HepG2 (cell line): ENCODE measurements around the gene RBM12. TPM values are rescaled to one million over a fixed set of nuclear protein-coding genes. Genes with fewer than 3 reads are reported as not detected.

Source experiments
- ATAC-seq: fragments of 200-7000 bp; cut with Tn5 transposase; 3 replicates; pipeline ENCODE4 v1.9.1; 2020; ENCODE audit warnings: mild to moderate bottlenecking, moderate library complexity
- BruUV-seq: library from RNA; stranded (reverse); fragments of 400-500 nt; replicated peaks from 2 replicates; lab custom pipeline; 2021; lab: Mats Ljungman, UMichigan
- CTCF ChIA-PET: fragments of 300-600 bp; formaldehyde crosslinking; extraction: SDS; loops from one replicate; lab custom pipeline; 2021; ENCODE audit warnings: low total read pairs, inconsistent platforms, low intra/inter-chr PET ratio; lab: Yijun Ruan, JAX
- POLR2A ChIA-PET: fragments of 350-600 bp; sonication (Branson Sonifier 250); formaldehyde crosslinking; loops from one replicate; lab custom pipeline; 2020; ENCODE audit warnings: antibody characterized with exemption, inconsistent platforms; lab: Yijun Ruan, JAX
- DNase-seq: peaks from one replicate; pipeline ENCODE4 v3.0.0-alpha.2; 2015; ENCODE audit warnings: low spot score
- FAIRE-seq: peaks from 3 replicates; lab custom pipeline; 2011; peaks lifted over from hg19 to GRCh38; lab: Jason Lieb, UNC
- H2AFZ ChIP-seq: one replicate; pipeline ENCODE4 v1.6.1; 2011; ENCODE audit warnings: low read length, inconsistent platforms
- H3K27ac ChIP-seq: fragments of 300-600 bp; 3 replicates; pipeline ENCODE4 v1.8.0; 2011; ENCODE audit warnings: mixed run types, mild to moderate bottlenecking, mixed read lengths, low read length, inconsistent platforms; ENCODE audit not compliant: insufficient read depth; ENCODE audit errors: extremely low read length
- H3K27me3 ChIP-seq, 2 experiments: fragments of 200-600 bp in 1 of 2; 2 replicates in 1 of 2; 3 replicates in 1 of 2; pipeline versions ENCODE4 v1.6.0 to v1.8.0; 2011; ENCODE audit warnings: low read length in 2 of 2, mild to moderate bottlenecking in 2 of 2, moderate library complexity in 2 of 2, inconsistent platforms in 1 of 2; ENCODE audit not compliant: insufficient read depth in 2 of 2, control insufficient read depth in 1 of 2
- H3K36me3 ChIP-seq, 2 experiments: fragments of 200-600 bp in 1 of 2; replicated peaks in 1 of 2; 2 replicates in 1 of 2; 3 replicates in 1 of 2; pipeline versions ENCODE4 v1.5.1 to v1.8.0; 2011; ENCODE audit warnings: low read length in 2 of 2, inconsistent platforms in 1 of 2; ENCODE audit not compliant: insufficient read depth in 2 of 2, control insufficient read depth in 1 of 2
- H3K4me1 ChIP-seq: 2 replicates; pipeline ENCODE4 v1.5.1; 2012; ENCODE audit warnings: low read length, inconsistent platforms; ENCODE audit not compliant: insufficient read depth
- H3K4me2 ChIP-seq: 2 replicates; pipeline ENCODE4 v1.6.0; 2011; ENCODE audit warnings: low read depth, low read length, inconsistent platforms
- H3K4me3 ChIP-seq, 3 experiments: fragments of 200-600 bp in 1 of 3; sonication (generic), shearing (Covaris generic) in 1 of 3; replicated peaks in 1 of 3; 2 replicates each; pipeline ENCODE4 v1.5.1; 2011 to 2016; ENCODE audit warnings: low read length in 3 of 3, inconsistent platforms in 2 of 3, low read depth in 2 of 3, mild to moderate bottlenecking in 2 of 3, control low read depth in 1 of 3, mixed read lengths in 1 of 3; ENCODE audit not compliant: insufficient read depth in 1 of 3
- H3K79me2 ChIP-seq: one replicate; pipeline ENCODE4 v1.6.1; 2011; ENCODE audit warnings: low read length, inconsistent platforms; ENCODE audit not compliant: insufficient read depth
- H3K9ac ChIP-seq: 2 replicates; pipeline ENCODE4 v1.6.0; 2011; ENCODE audit warnings: mild to moderate bottlenecking, low read depth, low read length, inconsistent platforms; ENCODE audit not compliant: insufficient read depth
- H3K9me3 ChIP-seq: 2 replicates; pipeline ENCODE4 v1.5.1; 2012; ENCODE audit warnings: mild to moderate bottlenecking, low read length
- H4K20me1 ChIP-seq: 2 replicates; pipeline ENCODE4 v1.6.0; 2011; ENCODE audit warnings: inconsistent platforms, mild to moderate bottlenecking, low read length, moderate library complexity; ENCODE audit not compliant: insufficient read depth
- ARID3A ChIP-seq: IDR thresholded peaks from 2 replicates; pipeline ENCODE4 v1.6.1; 2012; ENCODE audit warnings: low read depth, low read length, improper control_type of control experiment
- ARNT2 ChIP-seq: sonication (generic); formaldehyde crosslinking; IDR thresholded peaks from 2 replicates; pipeline ENCODE4 v1.8.0; 2022; ENCODE audit warnings: mild to moderate bottlenecking, low read depth, missing genetic modification reagents, moderate library complexity
- CREB1 ChIP-seq, 2 experiments: fragments of 450-650 bp in 1 of 2; IDR thresholded peaks; 2 replicates each; pipeline ENCODE4 v1.6.1; 2016 to 2017; ENCODE audit warnings: control low read depth in 1 of 2, mild to moderate bottlenecking in 1 of 2, missing compliant biosample characterization in 1 of 2, missing genetic modification characterization in 1 of 2
- ELF4 ChIP-seq: sonication (generic); formaldehyde crosslinking; IDR thresholded peaks from 2 replicates; pipeline ENCODE4 v1.5.0; 2020; ENCODE audit warnings: missing genetic modification reagents, mild to moderate bottlenecking, moderate library complexity, borderline replicate concordance
- FOXJ3 ChIP-seq: sonication (generic); formaldehyde crosslinking; IDR thresholded peaks from 2 replicates; pipeline ENCODE4 v1.4.0; 2020; ENCODE audit warnings: missing genetic modification reagents, mild to moderate bottlenecking, borderline replicate concordance
- GMEB1 ChIP-seq: sonication (generic); formaldehyde crosslinking; IDR thresholded peaks from 2 replicates; pipeline ENCODE4 v1.5.1; 2020; ENCODE audit warnings: missing genetic modification reagents, mild to moderate bottlenecking, borderline replicate concordance
- IKZF5 ChIP-seq: IDR thresholded peaks from 2 replicates; pipeline ENCODE4 v1.6.1; 2018; ENCODE audit warnings: missing genetic modification reagents, mild to moderate bottlenecking, missing compliant biosample characterization
- IRX3 ChIP-seq: sonication (generic); formaldehyde crosslinking; IDR thresholded peaks from 2 replicates; pipeline ENCODE4 v1.8.1; 2023; ENCODE audit warnings: mild to moderate bottlenecking, low read depth, missing genetic modification reagents, borderline replicate concordance
- RELA ChIP-seq: sonication (generic); formaldehyde crosslinking; IDR thresholded peaks from 2 replicates; pipeline ENCODE4 v1.4.0; 2020; ENCODE audit warnings: missing genetic modification reagents
- SCMH1 ChIP-seq: sonication (generic); formaldehyde crosslinking; IDR thresholded peaks from 2 replicates; pipeline ENCODE4 v1.9.0; 2021; ENCODE audit warnings: missing genetic modification reagents, mild to moderate bottlenecking, borderline replicate concordance
- SMARCE1 ChIP-seq: fragments of 450-650 bp; IDR thresholded peaks from 2 replicates; pipeline ENCODE4 v1.6.1; 2017; ENCODE audit warnings: borderline replicate concordance
- ZHX2 ChIP-seq, 2 experiments: sonication (generic) in 1 of 2; formaldehyde crosslinking in 1 of 2; IDR thresholded peaks; 2 replicates each; pipeline versions ENCODE4 v1.6.1 to v1.9.0; 2014 to 2022; ENCODE audit warnings: antibody characterized with exemption in 1 of 2, borderline replicate concordance in 1 of 2, inconsistent platforms in 1 of 2, low read depth in 1 of 2, missing genetic modification reagents in 1 of 2
- ZNF260 ChIP-seq: sonication (generic); formaldehyde crosslinking; IDR thresholded peaks from 2 replicates; pipeline ENCODE4 v1.4.0; 2020; ENCODE audit warnings: missing genetic modification reagents, low read depth, mild to moderate bottlenecking, borderline replicate concordance
- in situ Hi-C: cut with HindIII; loops from 2 replicates; pipeline ENCODE4 v1.10.0; 2017; ENCODE audit warnings: low pct_unique_long_range_greater_than_20kb; ENCODE audit not compliant: extremely low pct_ligation_motif_present
- intact Hi-C: fragments of 100-400 bp; cut with micrococcal nuclease; formaldehyde crosslinking; loops from one replicate; pipeline ENCODE4 v1.10.0; 2022; ENCODE audit not compliant: unreplicated experiment
- polyA plus RNA-seq, 8 experiments: library from polyadenylated mRNA; depleted of rRNA in 3 of 8; stranded (reverse) in 7 of 8; unstranded in 1 of 8; fragments of >200 nt; fragmentation: Illumina TruSeq in 4 of 8; extraction: Trizol in 4 of 8; gene quantifications; 2 replicates each; pipeline versions ENCODE4 v1.2.1 to v1.2.3, GENCODE V29; 2011 to 2016; ENCODE audit warnings: low read depth in 4 of 8, missing spikeins in 1 of 8, mixed read lengths in 1 of 8; ENCODE audit not compliant: insufficient read depth in 1 of 8
- total RNA-seq, 5 experiments: library from RNA; depleted of rRNA; stranded (reverse); fragments of >200 nt; fragmentation: Illumina TruSeq; extraction: Trizol; gene quantifications; 2 replicates each; pipeline ENCODE4 v1.2.3, GENCODE V29; 2016; ENCODE audit warnings: low read depth in 1 of 5

Gene RBM12
- total and polyA plus RNA-seq, 2 of the 13 experiments (the other 11 are each of a cell fraction or from before 2014, with no cell fraction given): 97.9 to 104 TPM

- ATAC-seq (no peak), DNase-seq (no peak), FAIRE-seq (no peak)
- peaks cover 66% of the 10 kb centered on the region for H3K79me2 ChIP-seq
- no TSS peak for BruUV-seq
- H4K20me1 ChIP-seq: peaks cover 97% of the 10 kb centered on the region
- ChIA-PET POLR2A (interaction anchor here (0.9 to 23.6 kb wide), 4 partner anchors 8 to 256 kb away, joined by 3 to 319 read pairs (median 30); partner anchors contain the start of genes NFS1, RBM39 and ROMO1), CTCF (no interaction called here)
- no peaks in the 10 kb centered on the region; the same call in 1 of the 2 replicates for H3K4me1 ChIP-seq
- H3K4me2 ChIP-seq: no peak overlapping the region
- intact Hi-C loops: no loop called here
- H3K9ac ChIP-seq: no peak overlapping the region
- H3K36me3 ChIP-seq: peaks cover 51 to 88% of the 10 kb centered on the region in 2 experiments
- no peaks in the 10 kb centered on the region for H3K27me3 ChIP-seq
- no peak overlapping the region for H2AFZ ChIP-seq
- H3K27ac ChIP-seq: no peak overlapping the region
- H3K9me3 ChIP-seq: no peaks in the 10 kb centered on the region
- in situ Hi-C loops: no loop called here
- no peak overlapping the region for H3K4me3 ChIP-seq
- TF ChIP-seq ZNF260 (CRISPR knock-in tag) (no peak), CREB1 (IDR thresholded peaks at IDR 0.05) (no peak), CREB1 (CRISPR knock-in tag; IDR thresholded peaks at IDR 0.05) (0 out of 2 replicates have a peak, but pooled peaks have one; percentile 19), FOXJ3 (CRISPR knock-in tag) (0 out of 2 replicates have a peak, but pooled peaks have one; percentile 27), RELA (CRISPR knock-in tag) (no peak), SMARCE1 (no peak), GMEB1 (CRISPR knock-in tag) (no peak), IKZF5 (CRISPR knock-in tag) (no peak), ELF4 (CRISPR knock-in tag) (no peak), SCMH1 (no peak), ZHX2 (IDR thresholded peaks at IDR 0.05; ENCODE audit: low read depth) (no peak), ZHX2 (CRISPR knock-in tag; IDR thresholded peaks at IDR 0.05; ENCODE audit: borderline replicate concordance) (no peak), ARNT2 (no peak), IRX3 (CRISPR knock-in tag) (no peak), ARID3A (no peak)
Observed at GRCh38 chr20:35710039-35710438, 45.3 kb upstream of the RBM12 start.
